ENCODE measurements around the gene CCDC122.

DNA sequence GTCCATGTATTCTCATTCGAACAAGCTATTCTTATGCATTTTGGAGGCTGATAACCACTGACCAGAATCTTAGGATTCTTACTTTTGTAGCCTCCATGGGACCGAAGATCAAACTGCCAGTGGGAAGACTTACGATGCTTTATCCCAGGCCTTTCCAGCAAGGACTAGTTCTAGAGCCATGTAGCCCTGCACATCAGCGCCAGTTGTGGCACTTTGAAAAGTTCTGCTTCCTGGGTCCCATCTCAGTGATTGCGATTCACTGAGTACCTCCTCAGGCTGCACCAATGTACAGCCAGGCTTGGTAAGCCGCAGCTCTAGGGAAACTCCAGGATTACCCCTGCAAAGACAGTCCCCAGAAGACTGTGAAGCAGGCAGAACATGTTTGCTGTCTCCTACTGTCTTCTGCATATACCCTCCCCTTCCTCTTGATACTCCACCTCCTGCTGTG, 73.8 kb downstream of the CCDC122 start:
- no peak for TF ChIP-seq CTCF (conservative IDR thresholded peaks at IDR 0.05 in 1 of 2, IDR thresholded peaks at IDR 0.05 in 1 of 2; ENCODE audit: extremely low read depth in 1 of 2, insufficient read depth in 1 of 2, low read depth in 1 of 2, low read length in 2 of 2)
- TF ChIP-seq EZH2 (IDR thresholded peaks at IDR 0.05; ENCODE audit: borderline replicate concordance, low read length): no peak
